HFFc6 (cell line): ENCODE data around the gene SRSF4. TPM values are rescaled to one million over a fixed set of nuclear protein-coding genes. Genes with fewer than 3 reads are reported as not detected.
A peak's percentile ranks its signal among the peaks of the same experiment; 100 is the strongest.

ENCODE experiments used
- DNase-seq: peaks from one replicate; pipeline ENCODE4 v3.0.0-alpha.2; 2018
- H3K27ac Mint-ChIP-seq: 2 replicates; pipeline ENCODE4 v1.8.0; 2020; ENCODE audit warnings: mild to moderate bottlenecking, mixed read lengths
- H3K27me3 Mint-ChIP-seq: 2 replicates; pipeline ENCODE4 v1.8.0; 2021; ENCODE audit warnings: mild to moderate bottlenecking, moderate library complexity, mixed read lengths; ENCODE audit not compliant: insufficient read depth
- H3K36me3 Mint-ChIP-seq: 2 replicates; pipeline ENCODE4 v1.8.0; 2021; ENCODE audit warnings: low read depth, mixed read lengths
- H3K4me1 Mint-ChIP-seq: 2 replicates; pipeline ENCODE4 v1.8.0; 2020; ENCODE audit warnings: low read depth, mixed read lengths
- H3K4me3 Mint-ChIP-seq: 2 replicates; pipeline ENCODE4 v1.8.0; 2020; ENCODE audit warnings: mild to moderate bottlenecking, moderate library complexity, mixed read lengths
- H3K9me3 Mint-ChIP-seq: 2 replicates; pipeline ENCODE4 v1.8.0; 2020; ENCODE audit warnings: mild to moderate bottlenecking, mixed read lengths
- CTCF ChIP-seq: fragments of 200-600 bp; sonication (generic); IDR thresholded peaks from 2 replicates; pipeline ENCODE4 v1.5.0; 2021; ENCODE audit warnings: antibody characterized with exemption, mild to moderate bottlenecking
- total RNA-seq, 6 experiments: library from RNA; stranded (reverse); fragmentation: NEBNext Ultra II Directional; extraction: Animal tissue kit (Norgen Biotek cat#: 25700); gene quantifications; 2 replicates in 1 of 6; 3 replicates in 5 of 6; pipeline ENCODE4 v1.2.3, GENCODE V29; 2021

Gene SRSF4
- total RNA-seq, 6 experiments from 2014 or later: 47.6 to 54.5 (median 51.5) TPM

- no peaks in the 10 kb centered on the region; the same call in 1 of the 2 replicates for H3K27me3 Mint-ChIP-seq
- no peaks in the 10 kb centered on the region for H3K9me3 Mint-ChIP-seq
- H3K36me3 Mint-ChIP-seq: peaks cover 23% of the 10 kb centered on the region; the same call in 1 of the 2 replicates
- peak overlapping the region; percentile 93 for H3K27ac Mint-ChIP-seq
- no peak for TF ChIP-seq CTCF
- no peak overlapping the region for H3K4me3 Mint-ChIP-seq
- peaks cover 41% of the 10 kb centered on the region for H3K4me1 Mint-ChIP-seq
- no peak for DNase-seq
These were observed 16.3 kb upstream of the SRSF4 start for GRCh38 chr1:29197993-29198392.

GRCh38 chr1:29197590-29197924, 15.9 kb upstream of the SRSF4 start:
- H3K36me3 Mint-ChIP-seq: peaks cover 23% of the 10 kb centered on the region; the same call in 1 of the 2 replicates
- TF ChIP-seq CTCF: peak; percentile 71
- peaks cover 37% of the 10 kb centered on the region for H3K4me1 Mint-ChIP-seq
- H3K27ac Mint-ChIP-seq: peak overlapping the region; percentile 93
- H3K4me3 Mint-ChIP-seq: peak overlapping the region; percentile 15; the same call in 1 of the 2 replicates
- no peaks in the 10 kb centered on the region for H3K9me3 Mint-ChIP-seq
- peak; percentile 45 for DNase-seq
- H3K27me3 Mint-ChIP-seq: no peaks in the 10 kb centered on the region; the same call in 1 of the 2 replicates

GRCh38 chr1:29196863-29197589, 15.3 kb upstream of the SRSF4 start:
- Mint-ChIP-seq H3K4me3 (peak overlapping the region; percentile 15), H3K4me1 (peaks cover 32% of the 10 kb centered on the region), H3K27ac (peak overlapping the region; percentile 93)

GRCh38 chr1:29195881-29196291, 14.2 kb upstream of the SRSF4 start:
- Mint-ChIP-seq H3K4me1 (peaks cover 20% of the 10 kb centered on the region), H3K27ac (peak overlapping the region; percentile 93), H3K9me3 (no peaks in the 10 kb centered on the region), H3K4me3 (no peak overlapping the region), H3K36me3 (peaks cover 15% of the 10 kb centered on the region; the same call in 1 of the 2 replicates), H3K27me3 (no peaks in the 10 kb centered on the region; the same call in 1 of the 2 replicates)
- TF ChIP-seq CTCF: no peak
- DNase-seq: no peak

More at GRCh38 chr1:29196863-29197589, 15.3 kb upstream of the SRSF4 start:
- peaks cover 23% of the 10 kb centered on the region; the same call in 1 of the 2 replicates for H3K36me3 Mint-ChIP-seq
- peak; percentile 96 for DNase-seq
- TF ChIP-seq CTCF: no peak
- H3K9me3 Mint-ChIP-seq: no peaks in the 10 kb centered on the region
- no peaks in the 10 kb centered on the region; the same call in 1 of the 2 replicates for H3K27me3 Mint-ChIP-seq

GRCh38 chr1:29193879-29194455, 12.3 kb upstream of the SRSF4 start:
- DNase-seq: no peak
- H3K27ac Mint-ChIP-seq: peak overlapping the region; percentile 60; the same call in 1 of the 2 replicates
- H3K4me1 Mint-ChIP-seq: peaks cover 15% of the 10 kb centered on the region
- peaks cover 10% of the 10 kb centered on the region; the same call in 1 of the 2 replicates for H3K36me3 Mint-ChIP-seq
- no peaks in the 10 kb centered on the region; the same call in 1 of the 2 replicates for H3K27me3 Mint-ChIP-seq
- TF ChIP-seq CTCF: no peak
- no peaks in the 10 kb centered on the region for H3K9me3 Mint-ChIP-seq
- H3K4me3 Mint-ChIP-seq: no peak overlapping the region
